Loucy (cell line): Measurements from ENCODE around the gene MMP14.

Source experiments
- H2AFZ ChIP-seq: fragments of 200-600 bp; sonication (generic); 2 replicates; pipeline ENCODE4 v1.6.0; 2016; ENCODE audit warnings: antibody characterized with exemption, mild to moderate bottlenecking, low read length, moderate library complexity
- H3F3A ChIP-seq: fragments of 200-600 bp; 2 replicates; pipeline ENCODE4 v1.6.0; 2016; ENCODE audit warnings: antibody characterized with exemption, low read depth, mild to moderate bottlenecking
- H3K27me3 ChIP-seq: fragments of 200-600 bp; sonication (generic); 2 replicates; pipeline ENCODE4 v1.6.1; 2014; ENCODE audit warnings: low read length, mild to moderate bottlenecking; ENCODE audit not compliant: insufficient read depth, poor library complexity, severe bottlenecking
- H3K36me3 ChIP-seq: fragments of 200-600 bp; sonication (generic); 2 replicates; pipeline ENCODE4 v1.6.1; 2016; ENCODE audit warnings: low read length; ENCODE audit not compliant: insufficient read depth
- H3K4me1 ChIP-seq: fragments of 200-600 bp; sonication (generic); 2 replicates; pipeline ENCODE4 v1.5.1; 2014; ENCODE audit warnings: low read length, mild to moderate bottlenecking; ENCODE audit not compliant: insufficient read depth, poor library complexity, severe bottlenecking
- H3K4me2 ChIP-seq: fragments of 200-600 bp; sonication (generic); 2 replicates; pipeline ENCODE4 v1.6.0; 2014; ENCODE audit warnings: antibody characterized with exemption, low read length, low read depth, mild to moderate bottlenecking; ENCODE audit not compliant: poor library complexity, severe bottlenecking
- H3K4me3 ChIP-seq: fragments of 200-600 bp; sonication (generic); 2 replicates; pipeline ENCODE4 v1.5.1; 2014; ENCODE audit warnings: low read length, mild to moderate bottlenecking, mixed read lengths; ENCODE audit not compliant: poor library complexity, severe bottlenecking
- H3K79me2 ChIP-seq: fragments of 200-600 bp; sonication (generic); 2 replicates; pipeline ENCODE4 v1.6.1; 2014; ENCODE audit warnings: low read length; ENCODE audit not compliant: insufficient read depth
- H3K9ac ChIP-seq: fragments of 200-600 bp; sonication (generic); 2 replicates; pipeline ENCODE4 v1.6.0; 2014; ENCODE audit warnings: mild to moderate bottlenecking, low read depth, low read length, moderate library complexity; ENCODE audit not compliant: poor library complexity, severe bottlenecking
- H3K9me2 ChIP-seq: fragments of 200-600 bp; sonication (generic); replicated peaks from 2 replicates; pipeline ENCODE4 v1.6.1; 2016; ENCODE audit warnings: low read depth, low read length, mixed read lengths
- H3K9me3 ChIP-seq: fragments of 200-600 bp; sonication (generic); 2 replicates; pipeline ENCODE4 v1.6.1; 2014; ENCODE audit warnings: mild to moderate bottlenecking, antibody characterized with exemption, low read length, low read depth; ENCODE audit not compliant: insufficient read depth
- H4K20me1 ChIP-seq: fragments of 200-600 bp; sonication (generic); 2 replicates; pipeline ENCODE4 v1.6.0; 2014; ENCODE audit warnings: antibody characterized with exemption, low read length, mild to moderate bottlenecking; ENCODE audit not compliant: insufficient read depth, poor library complexity, severe bottlenecking
- EZH2phosphoT487 ChIP-seq: fragments of 200-600 bp; IDR thresholded peaks from 2 replicates; pipeline ENCODE4 v1.6.1; 2018; ENCODE audit warnings: antibody characterized with exemption, mild to moderate bottlenecking, moderate library complexity, borderline replicate concordance
- TF ChIP-seq, protein P1 (sequence below): fragments of 200-600 bp; sonication (generic); conservative IDR thresholded peaks from 2 replicates; pipeline ENCODE4 v1.5.1; 2014; ENCODE audit warnings: mild to moderate bottlenecking, antibody characterized with exemption, low read length

The MMP14 gene

DNA sequence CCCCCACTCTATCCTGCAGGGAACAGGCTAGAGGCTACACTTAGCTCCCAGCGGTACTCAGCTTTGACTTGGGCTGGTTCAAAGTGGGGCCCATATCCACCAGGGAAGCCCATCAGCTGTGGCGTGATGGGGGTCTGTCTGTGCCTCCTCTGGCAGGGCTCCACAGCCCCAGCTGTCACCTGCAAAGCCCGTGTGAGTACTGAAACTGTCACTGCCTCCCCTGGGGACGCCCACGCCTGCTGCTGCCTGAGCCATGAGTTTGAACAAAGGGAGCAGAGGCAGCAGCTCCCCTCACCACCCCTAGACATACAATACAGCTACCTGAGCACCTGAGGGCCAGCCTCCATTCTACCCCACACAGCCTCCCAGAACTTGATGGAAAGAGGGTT, 51.6 kb downstream of the MMP14 start:
- Histone ChIP-seq H3K4me2 (no peak overlapping the region), H4K20me1 (no peaks in the 10 kb centered on the region), H3K36me3 (no peaks in the 10 kb centered on the region), H3F3A (no peaks in the 10 kb centered on the region), H3K9ac (no peak overlapping the region), H3K9me3 (no peaks in the 10 kb centered on the region), H2AFZ (no peak overlapping the region), H3K9me2 (no peaks in the 10 kb centered on the region), H3K4me1 (no peaks in the 10 kb centered on the region), H3K27me3 (no peaks in the 10 kb centered on the region), H3K79me2 (no peaks in the 10 kb centered on the region), H3K4me3 (no peak overlapping the region)
- TF ChIP-seq, protein P1, sequence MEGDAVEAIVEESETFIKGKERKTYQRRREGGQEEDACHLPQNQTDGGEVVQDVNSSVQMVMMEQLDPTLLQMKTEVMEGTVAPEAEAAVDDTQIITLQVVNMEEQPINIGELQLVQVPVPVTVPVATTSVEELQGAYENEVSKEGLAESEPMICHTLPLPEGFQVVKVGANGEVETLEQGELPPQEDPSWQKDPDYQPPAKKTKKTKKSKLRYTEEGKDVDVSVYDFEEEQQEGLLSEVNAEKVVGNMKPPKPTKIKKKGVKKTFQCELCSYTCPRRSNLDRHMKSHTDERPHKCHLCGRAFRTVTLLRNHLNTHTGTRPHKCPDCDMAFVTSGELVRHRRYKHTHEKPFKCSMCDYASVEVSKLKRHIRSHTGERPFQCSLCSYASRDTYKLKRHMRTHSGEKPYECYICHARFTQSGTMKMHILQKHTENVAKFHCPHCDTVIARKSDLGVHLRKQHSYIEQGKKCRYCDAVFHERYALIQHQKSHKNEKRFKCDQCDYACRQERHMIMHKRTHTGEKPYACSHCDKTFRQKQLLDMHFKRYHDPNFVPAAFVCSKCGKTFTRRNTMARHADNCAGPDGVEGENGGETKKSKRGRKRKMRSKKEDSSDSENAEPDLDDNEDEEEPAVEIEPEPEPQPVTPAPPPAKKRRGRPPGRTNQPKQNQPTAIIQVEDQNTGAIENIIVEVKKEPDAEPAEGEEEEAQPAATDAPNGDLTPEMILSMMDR: no peak
- no peak for TF ChIP-seq EZH2phosphoT487

DNA sequence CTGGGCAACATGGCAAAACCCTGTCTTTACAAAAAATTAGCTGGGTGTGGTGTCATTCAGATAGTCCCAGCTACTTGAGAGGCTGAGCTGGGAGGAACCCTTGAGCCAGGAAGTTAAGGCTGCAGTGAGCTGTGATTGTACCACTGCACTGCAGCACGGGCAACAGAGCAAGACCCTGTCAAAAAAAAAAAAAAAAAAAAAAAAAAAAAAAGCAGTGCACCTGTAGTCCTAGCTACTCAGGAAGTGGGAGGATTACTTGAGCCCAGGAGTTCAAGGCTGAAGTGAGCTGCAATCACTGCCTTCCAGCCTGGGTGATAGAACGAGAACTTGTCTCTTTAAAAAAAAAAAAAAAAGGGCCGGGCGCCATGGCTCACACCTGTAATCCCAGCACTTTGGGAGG, 52.3 kb downstream of the MMP14 start:
- Histone ChIP-seq H3K9me2 (no peaks in the 10 kb centered on the region), H3F3A (no peaks in the 10 kb centered on the region), H2AFZ (no peak overlapping the region), H3K4me2 (no peak overlapping the region), H3K27me3 (no peaks in the 10 kb centered on the region), H3K4me1 (no peaks in the 10 kb centered on the region), H3K9ac (no peak overlapping the region), H3K9me3 (no peaks in the 10 kb centered on the region), H3K36me3 (no peaks in the 10 kb centered on the region), H3K4me3 (no peak overlapping the region), H3K79me2 (no peaks in the 10 kb centered on the region), H4K20me1 (no peaks in the 10 kb centered on the region)
- TF ChIP-seq, protein P1: no peak
- TF ChIP-seq EZH2phosphoT487: no peak

DNA sequence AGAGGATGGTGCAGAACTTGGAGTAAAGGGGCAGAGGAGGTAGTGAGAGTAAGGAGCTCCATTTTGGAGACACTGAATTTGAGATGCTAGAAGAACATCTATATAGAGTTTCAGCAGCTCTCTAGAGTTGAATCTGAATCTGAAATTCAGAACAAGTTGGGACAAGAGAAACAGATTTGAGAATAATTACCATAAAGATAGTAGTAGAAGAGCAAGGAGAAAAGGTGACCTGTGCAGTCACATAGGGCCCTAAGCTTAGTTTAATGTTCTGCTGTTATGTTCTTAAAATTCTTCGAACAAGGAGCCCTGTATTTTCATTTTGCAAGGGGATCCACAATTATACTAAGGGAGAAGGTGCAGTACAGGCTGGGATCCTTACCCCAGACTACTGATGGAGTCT, 54.0 kb downstream of the MMP14 start:
- Histone ChIP-seq H3K9me2 (no peaks in the 10 kb centered on the region), H4K20me1 (no peaks in the 10 kb centered on the region), H2AFZ (no peak overlapping the region), H3K27me3 (no peaks in the 10 kb centered on the region), H3K4me3 (no peak overlapping the region), H3K9ac (no peak overlapping the region), H3K36me3 (no peaks in the 10 kb centered on the region), H3K4me1 (no peaks in the 10 kb centered on the region), H3K79me2 (no peaks in the 10 kb centered on the region), H3F3A (no peaks in the 10 kb centered on the region), H3K9me3 (no peaks in the 10 kb centered on the region), H3K4me2 (no peak overlapping the region)
- TF ChIP-seq, protein P1: no peak
- TF ChIP-seq EZH2phosphoT487: no peak
